ENCODE measurements around the gene SFXN5.
"Not testable (repeated sequence)": the region's sequence is repeated elsewhere in the genome, so short reads cannot be mapped to it uniquely, and the experiment has no call there.

The SFXN5 gene

GRCh38 chr2:73071360-73072128 lies at the start of gene SFXN5:
Gene SFXN5, minus strand, starts transcription at chr2:73071712. Its CDS starts 7 bp downstream, at chr2:73071705.
- peak; percentile 98 for DNase-seq (ENCODE audit: low spot score)

GRCh38 chr2:73119611-73120239 lies 48.2 kb upstream of the SFXN5 start:
- not testable (repeated sequence) for DNase-seq (ENCODE audit: low spot score)

- DNase-seq (ENCODE audit: low spot score), result no peak
Measured at GRCh38 chr2:73117441-73117840, 45.9 kb upstream of the SFXN5 start.

- DNase-seq (ENCODE audit: low spot score), result no peak
Measured at GRCh38 chr2:73116182-73116960, 44.9 kb upstream of the SFXN5 start.

- no peak for DNase-seq (ENCODE audit: low spot score)
Measured at GRCh38 chr2:73114273-73114867, 42.9 kb upstream of the SFXN5 start.

- peak; percentile 89 for DNase-seq (ENCODE audit: low spot score)
Measured at GRCh38 chr2:73112913-73113854, 41.7 kb upstream of the SFXN5 start, which contains the start of gene RAB11FIP5. Gene RAB11FIP5, minus strand, starts transcription at chr2:73112948. Its CDS starts 171 bp downstream, at chr2:73112777.

GRCh38 chr2:73112026-73112912 lies 40.8 kb upstream of the SFXN5 start:
- DNase-seq (ENCODE audit: low spot score), result peak; percentile 76

- DNase-seq (ENCODE audit: low spot score), result peak; percentile 63
Measured at GRCh38 chr2:73111073-73112025, 39.8 kb upstream of the SFXN5 start.

- no peak for DNase-seq (ENCODE audit: low spot score)
Measured at GRCh38 chr2:73110168-73111072, 38.9 kb upstream of the SFXN5 start.

GRCh38 chr2:73109431-73110167 lies 38.1 kb upstream of the SFXN5 start:
- no peak for DNase-seq (ENCODE audit: low spot score)

GRCh38 chr2:73107211-73107926 lies 35.9 kb upstream of the SFXN5 start:
- no peak for DNase-seq (ENCODE audit: low spot score)

- DNase-seq (ENCODE audit: low spot score), result no peak
Measured at GRCh38 chr2:73106791-73107190, 35.3 kb upstream of the SFXN5 start.

- DNase-seq (ENCODE audit: low spot score), result no peak
Measured at GRCh38 chr2:73105511-73105971, 34.0 kb upstream of the SFXN5 start.

GRCh38 chr2:73104933-73105332 lies 33.4 kb upstream of the SFXN5 start:
- DNase-seq (ENCODE audit: low spot score), result no peak

- DNase-seq (ENCODE audit: low spot score), result no peak
Measured at GRCh38 chr2:73103018-73103542, 31.6 kb upstream of the SFXN5 start.

GRCh38 chr2:73101626-73102256 lies 30.2 kb upstream of the SFXN5 start:
- no peak for DNase-seq (ENCODE audit: low spot score)

All from ecto neural progenitor cell (in vitro differentiated cells).